SK-N-MC (cell line): ENCODE results near the gene ELMO1.

Source experiments
- EZH2 ChIP-seq: fragments of 200-600 bp; sonication (generic); IDR thresholded peaks from one replicate; pipeline ENCODE4 v1.6.1; 2017; ENCODE audit warnings: antibody characterized with exemption
- POLR2AphosphoS5 ChIP-seq: IDR thresholded peaks from 2 replicates; pipeline ENCODE4 v1.6.1; 2012; ENCODE audit warnings: mild to moderate bottlenecking, low read depth, low read length, borderline replicate concordance

- TF ChIP-seq EZH2 (no peak), POLR2AphosphoS5 (no peak)
Observed at GRCh38 chr7:37050801-37051200, 397.9 kb downstream of the ELMO1 start.
